Naive thymus-derived CD8-positive, alpha-beta T cell (primary cell): ENCODE measurements around the gene IFNA14. TPM values are rescaled to one million over a fixed set of nuclear protein-coding genes. Genes with fewer than 3 reads are reported as not detected.
"Not testable (repeated sequence)": the region's sequence is repeated elsewhere in the genome, so short reads cannot be mapped to it uniquely, and the experiment has no call there.

Source experiments
- ATAC-seq, 2 donors: fragments of 150-1000 bp; cut with Tn5 transposase in 1 of 2; sonication (Bioruptor Pico), chemical (Tn5 transposase) in 1 of 2; 1 replicate in 1 of 2; 2 replicates in 1 of 2; pipeline ENCODE4 v1.10.0; 2021; ENCODE audit warnings: mild to moderate bottlenecking in 2 of 2, moderate library complexity in 2 of 2
- POLR2A ChIA-PET: fragments of 350-600 bp; sonication (Branson Sonifier 250); formaldehyde crosslinking; loops from one replicate; lab custom pipeline; 2021; ENCODE audit warnings: antibody characterized with exemption; lab: Charles Lee
- DNase-seq, 10 donors: peaks; one replicate each; pipeline versions ENCODE4 v3.0.0 to v3.0.0-alpha.2; 2020 to 2022
- H3K27ac Mint-ChIP-seq, 10 donors: one replicate each; pipeline ENCODE4 v1.8.0; 2020 to 2022; ENCODE audit warnings: mild to moderate bottlenecking in 10 of 10, mixed read lengths in 10 of 10, moderate library complexity in 4 of 10, inconsistent platforms in 1 of 10
- H3K27me3 Mint-ChIP-seq, 5 donors: one replicate each; pipeline ENCODE4 v1.8.0; 2021 to 2022; ENCODE audit warnings: mixed read lengths in 5 of 5
- H3K36me3 Mint-ChIP-seq, 3 donors: one replicate each; pipeline ENCODE4 v1.8.0; 2020 to 2022; ENCODE audit warnings: mixed read lengths in 3 of 3, mild to moderate bottlenecking in 2 of 3, inconsistent platforms in 1 of 3
- H3K4me1 Mint-ChIP-seq, 4 donors: one replicate each; pipeline ENCODE4 v1.8.0; 2021 to 2022; ENCODE audit warnings: mixed read lengths in 4 of 4
- H3K4me3 Mint-ChIP-seq, 10 donors: one replicate each; pipeline ENCODE4 v1.8.0; 2020 to 2022; ENCODE audit warnings: mild to moderate bottlenecking in 10 of 10, mixed read lengths in 10 of 10, moderate library complexity in 6 of 10, inconsistent platforms in 1 of 10
- H3K9me3 Mint-ChIP-seq, 9 donors: one replicate each; pipeline ENCODE4 v1.8.0; 2020 to 2022; ENCODE audit warnings: mixed read lengths in 9 of 9, mild to moderate bottlenecking in 3 of 9, inconsistent platforms in 1 of 9, moderate library complexity in 1 of 9
- polyA plus RNA-seq, 3 donors: library from polyadenylated mRNA; unstranded; fragments of 300-500 nt; fragmentation: Illumina TruSeq; gene quantifications; one replicate each; pipeline ENCODE4 v1.2.3, GENCODE V29; 2021
- total RNA-seq, 8 experiments: library from RNA in 2 of 8; stranded (reverse) in 2 of 8; gene quantifications; one replicate each; pipeline ENCODE4 v1.2.3 and lab custom pipeline; 2021 to 2026

Gene IFNA14
- total and polyA plus RNA-seq, 5 experiments from 2014 or later: not detected

DNA sequence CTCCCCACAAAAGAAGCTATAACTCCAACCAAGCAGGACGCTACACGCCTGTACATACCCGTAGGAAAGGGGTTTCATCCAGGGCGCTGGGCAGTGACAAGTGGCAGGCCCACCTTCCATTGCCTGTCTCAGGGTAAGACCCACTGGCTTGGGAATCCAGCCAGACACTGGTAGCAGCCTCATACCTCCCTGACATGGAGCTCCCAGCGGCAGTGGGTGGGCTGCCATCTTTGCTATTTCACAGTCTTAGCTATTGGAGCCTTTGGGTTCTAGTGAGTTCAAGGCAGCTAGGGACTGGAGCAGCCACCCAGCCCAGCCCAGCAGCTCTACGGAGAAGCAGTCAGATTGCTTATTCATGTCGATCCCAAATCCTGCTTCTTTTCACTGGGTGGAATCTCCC, 29.5 kb downstream of the IFNA14 start:
- Mint-ChIP-seq H3K9me3 (peaks cover 0 to 3% (median 0%) of the 10 kb centered on the region in 9 donors), H3K4me1 (peaks cover 2 to 6% (median 3%) of the 10 kb centered on the region in 4 donors), H3K27ac (no peak overlapping the region), H3K4me3 (no peak overlapping the region), H3K36me3 (no peaks in the 10 kb centered on the region), H3K27me3 (peaks cover 6 to 9% (median 8%) of the 10 kb centered on the region in 5 donors)
- ATAC-seq (no peak), DNase-seq (no peak)
- POLR2A ChIA-PET: no interaction called here

- DNase-seq, POLR2A ChIA-PET, H3K4me1 Mint-ChIP-seq, H3K9me3 Mint-ChIP-seq, H3K36me3 Mint-ChIP-seq, H3K4me3 Mint-ChIP-seq, ATAC-seq, H3K27ac Mint-ChIP-seq: not testable (repeated sequence)
- peaks cover 3 to 19% (median 14%) of the 10 kb centered on the region in 5 donors for H3K27me3 Mint-ChIP-seq
These were observed 32.8 kb downstream of the IFNA14 start, which contains the start of gene IFNA10 for GRCh38 chr9:21207043-21207442. Gene IFNA10 (minus strand): TSS chr9:21207143. CDS start chr9:21207097, 46 bp downstream.

DNA sequence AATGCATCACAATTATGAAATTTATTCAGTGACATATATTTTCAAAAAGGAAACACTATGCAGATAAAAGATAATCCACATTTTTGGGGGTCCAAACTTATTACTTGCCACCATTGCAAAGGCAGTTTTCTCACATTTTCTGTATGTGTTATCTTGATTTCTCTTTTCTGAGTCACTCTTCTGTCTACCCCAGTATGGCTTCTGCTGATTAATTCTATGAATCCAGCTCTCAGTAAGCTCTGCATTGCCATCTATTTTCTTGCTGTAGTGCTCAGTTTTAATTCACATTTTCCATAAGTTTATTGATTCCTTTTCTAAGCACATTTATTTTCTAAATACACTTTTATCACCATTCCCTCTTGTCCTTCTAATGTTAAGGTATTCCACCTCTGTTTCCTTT, 34.6 kb downstream of the IFNA14 start:
- Mint-ChIP-seq H3K27me3 (peaks cover 3 to 28% (median 15%) of the 10 kb centered on the region in 5 donors), H3K36me3 (no peaks in the 10 kb centered on the region), H3K9me3 (peaks cover 0 to 5% (median 0%) of the 10 kb centered on the region in 9 donors), H3K4me3 (no peak overlapping the region), H3K27ac (no peak overlapping the region), H3K4me1 (peaks cover 0 to 2% (median 0%) of the 10 kb centered on the region in 4 donors)
- no peak for ATAC-seq
- POLR2A ChIA-PET: no interaction called here
- DNase-seq: no peak

DNA sequence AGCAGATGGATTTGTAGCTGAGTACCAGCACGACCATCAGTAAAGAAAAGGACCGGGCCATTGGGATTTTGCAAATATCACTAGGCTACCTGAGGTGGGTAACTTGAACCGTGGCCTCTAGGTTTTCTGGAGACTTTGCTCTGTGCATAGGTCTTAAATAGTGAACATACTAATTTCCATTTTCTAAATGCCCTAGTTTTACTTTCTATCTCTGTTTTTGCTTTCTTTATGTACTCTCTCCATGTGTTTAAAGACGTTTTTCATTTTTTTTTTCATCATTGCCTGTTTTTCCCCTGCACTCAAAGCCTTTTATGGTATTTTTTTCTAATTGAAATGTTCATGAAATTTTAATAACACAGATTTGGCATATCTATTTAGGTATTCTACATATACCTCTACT, 37.7 kb downstream of the IFNA14 start, which contains the start of gene IFNA7:
Gene IFNA7, minus strand, starts transcription at position 101 of the 400 bp plus-strand sequence. Its CDS starts 40 bp downstream, at position 61.
- POLR2A ChIA-PET, H3K36me3 Mint-ChIP-seq, H3K4me1 Mint-ChIP-seq, H3K9me3 Mint-ChIP-seq, DNase-seq, H3K4me3 Mint-ChIP-seq, ATAC-seq, H3K27ac Mint-ChIP-seq: not testable (repeated sequence)
- peaks cover 3 to 30% (median 15%) of the 10 kb centered on the region in 5 donors for H3K27me3 Mint-ChIP-seq

- peak overlapping the region; percentile 33 to 78 (median 56) for H3K4me3 Mint-ChIP-seq
- H3K36me3 Mint-ChIP-seq, H3K9me3 Mint-ChIP-seq, H3K27ac Mint-ChIP-seq, H3K4me1 Mint-ChIP-seq, POLR2A ChIA-PET, H3K27me3 Mint-ChIP-seq: not testable (repeated sequence)
- peak; percentile 91 to 97 for ATAC-seq
- peak in 7 of 10 donors; percentile 6 to 57 (median 43) for DNase-seq
These were observed 44.7 kb downstream of the IFNA14 start for GRCh38 chr9:21194867-21195776.

Other genes starting within 250 kb of the IFNA14 start
- gene HACD4, start 208.4 kb downstream of the IFNA14 start, total RNA-seq: 10 to 100 TPM; 11.5 to 12.6 TPM
- 1 to 10 TPM; 7.5 to 8.1 (median 7.8) TPM for gene HACD4, start 208.4 kb downstream of the IFNA14 start, polyA plus RNA-seq
- gene IFNB1, start 162.1 kb downstream of the IFNA14 start, total RNA-seq: not detected
- not detected for gene IFNB1, start 162.1 kb downstream of the IFNA14 start, polyA plus RNA-seq
- gene IFNW1, start 98.2 kb downstream of the IFNA14 start, total RNA-seq: not detected
- gene IFNW1, start 98.2 kb downstream of the IFNA14 start, polyA plus RNA-seq: not detected
- gene IFNA21, start 73.3 kb downstream of the IFNA14 start, total RNA-seq: not detected
- gene IFNA21, start 73.3 kb downstream of the IFNA14 start, polyA plus RNA-seq: not detected
- gene IFNA4, start 52.4 kb downstream of the IFNA14 start, total RNA-seq: not detected
- not detected for gene IFNA4, start 52.4 kb downstream of the IFNA14 start, polyA plus RNA-seq
- gene IFNA7, start 37.8 kb downstream of the IFNA14 start, total RNA-seq: not detected
- not detected for gene IFNA7, start 37.8 kb downstream of the IFNA14 start, polyA plus RNA-seq
- not detected for gene IFNA10, start 32.9 kb downstream of the IFNA14 start, total RNA-seq
- gene IFNA10, start 32.9 kb downstream of the IFNA14 start, polyA plus RNA-seq: not detected
- not detected for gene IFNA16, start 22.7 kb downstream of the IFNA14 start, total RNA-seq
- not detected for gene IFNA16, start 22.7 kb downstream of the IFNA14 start, polyA plus RNA-seq
- not detected for gene IFNA17, start 11.8 kb downstream of the IFNA14 start, total RNA-seq
- gene IFNA17, start 11.8 kb downstream of the IFNA14 start, polyA plus RNA-seq: not detected
- under 1 TPM in 1 of 2 experiments, not detected in 1; 0.52 TPM for gene IFNA5, start 65.3 kb upstream of the IFNA14 start, total RNA-seq
- not detected for gene IFNA5, start 65.3 kb upstream of the IFNA14 start, polyA plus RNA-seq
- gene KLHL9, start 95.4 kb upstream of the IFNA14 start, total RNA-seq: 10 to 100 TPM; 33.8 to 36.4 TPM
- 10 to 100 TPM; 14.8 to 19.6 (median 18.6) TPM for gene KLHL9, start 95.4 kb upstream of the IFNA14 start, polyA plus RNA-seq
- not detected for gene IFNA6, start 110.9 kb upstream of the IFNA14 start, total RNA-seq
- gene IFNA6, start 110.9 kb upstream of the IFNA14 start, polyA plus RNA-seq: not detected
- gene IFNA13, start 128.1 kb upstream of the IFNA14 start, total RNA-seq: not detected
- not detected for gene IFNA13, start 128.1 kb upstream of the IFNA14 start, polyA plus RNA-seq
- gene IFNA2, start 145.4 kb upstream of the IFNA14 start, total RNA-seq: not detected
- gene IFNA2, start 145.4 kb upstream of the IFNA14 start, polyA plus RNA-seq: not detected
- not detected for gene IFNA8, start 169.1 kb upstream of the IFNA14 start, total RNA-seq
- not detected for gene IFNA8, start 169.1 kb upstream of the IFNA14 start, polyA plus RNA-seq
- not detected for gene IFNA1, start 200.4 kb upstream of the IFNA14 start, total RNA-seq
- gene IFNA1, start 200.4 kb upstream of the IFNA14 start, polyA plus RNA-seq: not detected
- under 1 TPM; 0.23 to 0.44 TPM for gene IFNE, start 242.3 kb upstream of the IFNA14 start, total RNA-seq
- gene IFNE, start 242.3 kb upstream of the IFNA14 start, polyA plus RNA-seq: not detected